Neural progenitor cell (in vitro differentiated cells): ENCODE results near the gene ESF1.

ENCODE experiments used
- CTCF ChIP-seq: fragments of 200-600 bp; sonication (generic); IDR thresholded peaks from 2 replicates; pipeline ENCODE4 v1.5.1; 2017; ENCODE audit warnings: antibody characterized with exemption, mild to moderate bottlenecking
- EZH2 ChIP-seq: fragments of 200-600 bp; sonication (generic); IDR thresholded peaks from 2 replicates; pipeline ENCODE4 v1.6.1; 2017; ENCODE audit warnings: antibody characterized with exemption, mild to moderate bottlenecking, moderate library complexity
- EZH2phosphoT487 ChIP-seq: fragments of 200-600 bp; sonication (generic); IDR thresholded peaks from 2 replicates; pipeline ENCODE4 v1.6.1; 2017; ENCODE audit warnings: antibody characterized with exemption

GRCh38 chr20:13690943-13691342 is 93.8 kb downstream of the ESF1 start:
- TF ChIP-seq CTCF: no peak
- no peak for TF ChIP-seq EZH2phosphoT487
- no peak for TF ChIP-seq EZH2
